ENCODE measurements around the gene APPBP2.
"Not testable (repeated sequence)": the region's sequence is repeated elsewhere in the genome, so short reads cannot be mapped to it uniquely, and the experiment has no call there.

Gene APPBP2

GRCh38 chr17:60495260-60495659 is 30.8 kb downstream of the APPBP2 start:
- DNase-seq (ENCODE audit: low read depth), result no peak

- DNase-seq (ENCODE audit: low read depth), result no peak
Measured at GRCh38 chr17:60493847-60494321, 32.2 kb downstream of the APPBP2 start.

- DNase-seq (ENCODE audit: low read depth), result no peak
Measured at GRCh38 chr17:60491771-60492170, 34.3 kb downstream of the APPBP2 start.

- DNase-seq (ENCODE audit: low read depth), result not testable (repeated sequence)
Measured at GRCh38 chr17:60490594-60490993, 35.4 kb downstream of the APPBP2 start.

- DNase-seq (ENCODE audit: low read depth), result no peak
Measured at GRCh38 chr17:60481604-60482003, 44.4 kb downstream of the APPBP2 start.

GRCh38 chr17:60473788-60474187 is 52.3 kb downstream of the APPBP2 start:
- no peak for DNase-seq (ENCODE audit: low read depth)

- DNase-seq (ENCODE audit: low read depth), result no peak
Measured at GRCh38 chr17:60472449-60472848, 53.6 kb downstream of the APPBP2 start.

- DNase-seq (ENCODE audit: low read depth), result no peak
Measured at GRCh38 chr17:60471451-60471850, 54.6 kb downstream of the APPBP2 start.

GRCh38 chr17:60468371-60468770 is 57.7 kb downstream of the APPBP2 start:
- no peak for DNase-seq (ENCODE audit: low read depth)

- no peak for DNase-seq (ENCODE audit: low read depth)
Measured at GRCh38 chr17:60464343-60464742, 61.7 kb downstream of the APPBP2 start.

- DNase-seq (ENCODE audit: low read depth), result no peak
Measured at GRCh38 chr17:60463157-60463835, 62.7 kb downstream of the APPBP2 start.

- DNase-seq (ENCODE audit: low read depth), result no peak
Measured at GRCh38 chr17:60461584-60461983, 64.5 kb downstream of the APPBP2 start.

- no peak for DNase-seq (ENCODE audit: low read depth)
Measured at GRCh38 chr17:60457148-60457547, 68.9 kb downstream of the APPBP2 start.

GRCh38 chr17:60455378-60455777 is 70.7 kb downstream of the APPBP2 start:
- DNase-seq (ENCODE audit: low read depth), result no peak

GRCh38 chr17:60451965-60452364 is 74.1 kb downstream of the APPBP2 start:
- DNase-seq (ENCODE audit: low read depth), result no peak

- DNase-seq (ENCODE audit: low read depth), result no peak
Measured at GRCh38 chr17:60451071-60451470, 75.0 kb downstream of the APPBP2 start.

GRCh38 chr17:60447375-60447774 is 78.7 kb downstream of the APPBP2 start:
- no peak for DNase-seq (ENCODE audit: low read depth)

- no peak for DNase-seq (ENCODE audit: low read depth)
Measured at GRCh38 chr17:60445144-60445543, 80.9 kb downstream of the APPBP2 start.

- DNase-seq (ENCODE audit: low read depth), result no peak
Measured at GRCh38 chr17:60443713-60444112, 82.3 kb downstream of the APPBP2 start.

- no peak for DNase-seq (ENCODE audit: low read depth)
Measured at GRCh38 chr17:60442271-60443173, 83.5 kb downstream of the APPBP2 start.

- DNase-seq (ENCODE audit: low read depth), result no peak
Measured at GRCh38 chr17:60439501-60439900, 86.5 kb downstream of the APPBP2 start.

- no peak for DNase-seq (ENCODE audit: low read depth)
Measured at GRCh38 chr17:60436676-60437075, 89.4 kb downstream of the APPBP2 start.

Data from T-helper 22 cell (primary cell).